ENCODE results near the gene PLAAT4.
A peak's percentile ranks its signal among the peaks of the same experiment; 100 is the strongest.

Gene PLAAT4

DNA sequence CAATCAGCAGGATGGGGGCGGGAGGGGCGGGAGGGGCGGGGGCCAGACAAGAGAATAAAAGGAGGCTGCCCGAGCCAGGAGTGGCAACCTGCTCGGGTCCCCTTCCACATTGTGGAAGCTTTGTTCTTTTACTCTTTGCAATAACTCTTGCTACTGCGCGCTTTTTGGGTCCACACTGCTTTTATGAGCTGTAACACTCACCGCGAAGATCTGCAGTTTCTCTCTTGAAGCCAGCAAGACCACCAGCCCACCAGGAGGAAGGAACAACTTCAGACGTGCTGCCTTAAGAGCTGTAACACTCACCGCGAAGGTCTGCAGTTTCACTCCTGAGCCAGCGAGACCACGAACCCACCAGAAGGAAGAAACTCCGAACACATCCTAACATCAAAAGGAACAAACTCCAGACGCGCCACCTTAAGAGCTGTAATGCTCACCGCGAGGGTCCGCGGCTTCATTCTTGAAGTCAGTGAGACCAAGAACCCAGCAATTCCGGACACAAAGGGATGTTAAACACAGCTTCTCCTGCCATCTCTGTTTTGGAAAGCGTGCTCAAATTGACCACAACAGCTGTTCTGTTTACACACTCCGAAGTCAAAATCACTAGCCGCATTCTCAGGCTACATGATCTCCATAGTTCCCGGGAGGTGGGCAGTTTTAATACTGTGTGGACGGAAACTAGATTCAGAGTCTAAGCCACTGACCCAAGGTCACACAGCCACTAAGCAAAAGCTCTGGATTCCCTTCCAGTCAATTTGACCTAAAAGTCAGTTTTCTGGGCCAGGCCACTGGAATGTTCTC is 14.7 kb downstream of the PLAAT4 start:
- TF ChIP-seq, protein P1, sequence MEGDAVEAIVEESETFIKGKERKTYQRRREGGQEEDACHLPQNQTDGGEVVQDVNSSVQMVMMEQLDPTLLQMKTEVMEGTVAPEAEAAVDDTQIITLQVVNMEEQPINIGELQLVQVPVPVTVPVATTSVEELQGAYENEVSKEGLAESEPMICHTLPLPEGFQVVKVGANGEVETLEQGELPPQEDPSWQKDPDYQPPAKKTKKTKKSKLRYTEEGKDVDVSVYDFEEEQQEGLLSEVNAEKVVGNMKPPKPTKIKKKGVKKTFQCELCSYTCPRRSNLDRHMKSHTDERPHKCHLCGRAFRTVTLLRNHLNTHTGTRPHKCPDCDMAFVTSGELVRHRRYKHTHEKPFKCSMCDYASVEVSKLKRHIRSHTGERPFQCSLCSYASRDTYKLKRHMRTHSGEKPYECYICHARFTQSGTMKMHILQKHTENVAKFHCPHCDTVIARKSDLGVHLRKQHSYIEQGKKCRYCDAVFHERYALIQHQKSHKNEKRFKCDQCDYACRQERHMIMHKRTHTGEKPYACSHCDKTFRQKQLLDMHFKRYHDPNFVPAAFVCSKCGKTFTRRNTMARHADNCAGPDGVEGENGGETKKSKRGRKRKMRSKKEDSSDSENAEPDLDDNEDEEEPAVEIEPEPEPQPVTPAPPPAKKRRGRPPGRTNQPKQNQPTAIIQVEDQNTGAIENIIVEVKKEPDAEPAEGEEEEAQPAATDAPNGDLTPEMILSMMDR (IDR thresholded peaks at IDR 0.05; ENCODE audit: borderline replicate concordance, control extremely low read depth, extremely low read depth, insufficient read depth, missing control alignments): no peak
- DNase-seq (ENCODE audit: low spot score): no peak
- in situ Hi-C loops (cut with MboI; ENCODE audit: low sequenced_read_pairs, unreplicated experiment): no loop called here

DNA sequence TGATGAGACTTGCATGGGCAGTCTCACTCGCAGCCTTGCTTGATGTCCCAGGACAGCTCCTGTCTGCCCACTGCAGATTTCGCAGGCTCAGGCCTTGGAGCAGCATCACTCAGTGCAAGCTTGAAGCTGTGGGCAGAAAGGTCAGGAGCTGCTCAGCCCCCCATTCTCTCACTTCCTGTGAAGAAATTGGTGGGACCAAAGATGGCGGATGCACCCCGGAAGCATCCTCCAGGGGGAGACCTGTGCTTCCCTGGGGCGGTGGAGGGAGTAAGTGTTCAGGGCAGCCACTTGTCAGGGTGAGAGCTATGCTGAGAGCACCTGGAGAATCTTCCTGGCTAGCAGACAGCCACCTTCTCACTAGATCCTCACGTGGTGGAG is 15.3 kb downstream of the PLAAT4 start:
- TF ChIP-seq, protein P1 (IDR thresholded peaks at IDR 0.05; ENCODE audit: borderline replicate concordance, control extremely low read depth, extremely low read depth, insufficient read depth, missing control alignments): no peak
- in situ Hi-C loops (cut with MboI; ENCODE audit: low sequenced_read_pairs, unreplicated experiment): no loop called here
- no peak for DNase-seq (ENCODE audit: low spot score)

DNA sequence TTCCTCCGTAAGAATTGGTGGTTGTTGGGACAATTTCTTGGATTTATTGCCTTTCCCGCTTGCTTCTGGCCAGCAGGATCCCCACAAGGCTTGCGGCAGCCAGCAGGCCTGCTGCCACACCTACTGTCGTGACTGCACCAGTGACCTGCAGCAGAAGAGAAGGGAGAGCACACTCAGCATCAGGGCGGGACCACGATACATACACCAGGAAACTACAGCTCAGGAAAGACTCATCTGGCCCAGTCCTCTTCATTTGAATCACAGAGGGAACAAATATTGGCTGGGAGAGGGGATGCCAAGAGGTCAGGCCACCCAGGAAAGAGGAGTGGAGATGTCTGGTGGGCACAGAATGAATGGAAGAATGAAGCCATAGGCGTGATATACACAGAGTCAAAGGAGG is 16.3 kb downstream of the PLAAT4 start:
- no peak for DNase-seq (ENCODE audit: low spot score)
- TF ChIP-seq, protein P1 (IDR thresholded peaks at IDR 0.05; ENCODE audit: borderline replicate concordance, control extremely low read depth, extremely low read depth, insufficient read depth, missing control alignments): no peak
- in situ Hi-C loops (cut with MboI; ENCODE audit: low sequenced_read_pairs, unreplicated experiment): no loop called here

DNA sequence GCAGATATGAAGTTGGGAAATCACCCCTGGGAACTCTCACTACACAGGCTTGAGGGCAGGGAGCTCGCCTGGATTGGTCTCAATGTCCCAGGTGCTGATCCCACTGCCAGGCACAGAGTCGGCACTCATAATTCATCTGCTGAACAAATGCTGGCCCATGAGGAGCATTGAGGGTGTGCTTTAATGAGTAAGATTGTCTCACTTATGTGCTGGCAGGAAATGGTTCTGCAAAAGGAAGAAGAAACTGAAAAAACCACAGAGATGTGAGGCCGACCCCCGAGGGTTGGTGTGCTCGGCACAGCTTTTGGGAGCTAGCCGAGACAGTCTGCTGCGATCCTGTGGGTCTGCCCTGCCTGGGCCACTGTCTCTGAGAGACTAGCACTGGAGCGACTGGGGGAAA is 17.2 kb downstream of the PLAAT4 start:
- TF ChIP-seq, protein P1 (IDR thresholded peaks at IDR 0.05; ENCODE audit: borderline replicate concordance, control extremely low read depth, extremely low read depth, insufficient read depth, missing control alignments): no peak
- in situ Hi-C loops (cut with MboI; ENCODE audit: low sequenced_read_pairs, unreplicated experiment): no loop called here
- peak; percentile 69 for DNase-seq (ENCODE audit: low spot score)

DNA sequence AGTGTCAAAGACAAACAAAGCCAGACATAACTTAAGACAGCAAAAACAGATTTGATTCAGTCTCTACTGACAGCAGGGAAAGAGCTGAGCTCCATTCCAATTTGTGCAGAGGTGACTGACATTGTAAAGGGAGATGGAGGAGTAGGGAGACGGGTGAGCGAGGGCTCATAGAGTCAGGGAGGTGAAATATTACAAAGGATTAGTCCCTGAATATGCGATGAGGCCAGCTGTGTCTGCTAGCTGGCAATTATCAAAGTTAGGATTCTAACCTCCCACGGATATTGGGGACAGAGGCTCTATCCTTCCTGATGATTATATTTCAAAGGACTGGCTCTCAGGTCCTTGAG is 18.2 kb downstream of the PLAAT4 start:
- TF ChIP-seq, protein P1 (IDR thresholded peaks at IDR 0.05; ENCODE audit: borderline replicate concordance, control extremely low read depth, extremely low read depth, insufficient read depth, missing control alignments): no peak
- in situ Hi-C loops (cut with MboI; ENCODE audit: low sequenced_read_pairs, unreplicated experiment): no loop called here
- no peak for DNase-seq (ENCODE audit: low spot score)

DNA sequence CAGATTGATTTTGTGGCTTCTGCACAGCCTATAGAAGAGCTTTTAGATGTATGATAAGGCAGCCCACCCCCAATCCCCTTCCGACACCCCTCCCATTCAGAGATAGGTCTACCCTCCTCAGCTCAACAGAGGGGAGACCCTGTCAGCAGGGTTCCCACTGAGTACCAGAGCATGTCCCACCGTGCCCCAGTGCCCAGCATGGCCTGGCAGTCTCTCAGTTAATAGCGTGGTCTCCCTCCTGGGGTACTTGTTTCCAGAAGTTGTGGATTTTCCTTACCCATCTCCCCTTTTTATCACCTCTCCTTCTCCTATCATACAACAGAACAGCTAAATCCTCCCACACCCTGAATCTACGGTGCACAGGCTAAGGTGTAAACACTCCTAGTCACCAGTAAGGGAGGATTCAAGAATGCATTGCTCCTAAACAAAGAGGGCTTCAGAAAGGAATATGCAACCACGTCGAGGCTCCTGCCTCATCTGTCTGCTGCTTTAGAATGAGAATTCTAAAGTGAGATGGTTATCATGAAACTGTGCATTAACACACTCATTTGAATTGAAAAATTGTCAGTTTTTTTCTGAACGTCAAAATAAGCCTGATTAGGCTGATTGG is 19.9 kb downstream of the PLAAT4 start:
- in situ Hi-C loops (cut with MboI; ENCODE audit: low sequenced_read_pairs, unreplicated experiment): no loop called here

More for the DNA sequence above, 19.9 kb downstream of the PLAAT4 start:
- TF ChIP-seq, protein P1 (IDR thresholded peaks at IDR 0.05; ENCODE audit: borderline replicate concordance, control extremely low read depth, extremely low read depth, insufficient read depth, missing control alignments): no peak
- no peak for DNase-seq (ENCODE audit: low spot score)

All from GM13976 (cell line).